HCT116 (cell line): ENCODE data around the gene RIMBP3C. TPM values are rescaled to one million over a fixed set of nuclear protein-coding genes. Genes with fewer than 3 reads are reported as not detected.

Experiments used
- ATAC-seq: fragments of 200-7000 bp; cut with Tn5 transposase; 2 replicates; pipeline ENCODE4 v1.9.1; 2020; ENCODE audit warnings: mild to moderate bottlenecking, moderate library complexity
- BruUV-seq: library from RNA; stranded (reverse); fragments of 400-500 nt; replicated peaks from 2 replicates; lab custom pipeline; 2021; lab: Mats Ljungman, UMichigan
- CTCF ChIA-PET: fragments of 300-600 bp; sonication (Branson Sonifier 250); formaldehyde crosslinking; loops from one replicate; lab custom pipeline; 2021; ENCODE audit warnings: antibody characterized with exemption; lab: Charles Lee
- POLR2A ChIA-PET: fragments of 300-600, 350-600 bp; sonication (Branson Sonifier 250); formaldehyde crosslinking; loops from one replicate; lab custom pipeline; 2021; ENCODE audit warnings: antibody characterized with exemption; lab: Charles Lee
- RAD21 ChIA-PET, 2 experiments: fragments of 300-600 bp; sonication (Branson Sonifier 250); formaldehyde crosslinking; loops; one replicate each; lab custom pipeline; 2023; ENCODE audit warnings: low total read pairs in 2 of 2; ENCODE audit not compliant: uncharacterized antibody in 2 of 2, unreplicated experiment in 2 of 2, low non-redundant PET in 1 of 2; lab: Charles Lee
- DNase-seq: peaks from one replicate; pipeline ENCODE4 v3.0.0-alpha.2; 2010; ENCODE audit warnings: low read depth, low spot score
- H2AFZ ChIP-seq: fragments of 200-600 bp; shearing (Covaris generic), sonication (generic); 2 replicates; pipeline ENCODE4 v1.6.1; 2017; ENCODE audit warnings: low read depth, mixed run types, mixed read lengths, antibody characterized with exemption, low read length; ENCODE audit not compliant: poor library complexity, severe bottlenecking
- H3K27ac ChIP-seq: 2 replicates; pipeline ENCODE4 v1.5.1; 2012; ENCODE audit warnings: low read depth, low read length
- H3K27me3 ChIP-seq: fragments of 200-600 bp; sonication (generic); 2 replicates; pipeline ENCODE4 v1.6.1; 2016; ENCODE audit warnings: mixed run types, low read length, mixed read lengths; ENCODE audit not compliant: insufficient read depth
- H3K36me3 ChIP-seq, 2 experiments: fragments of 200-500 bp in 1 of 2; fragments of 200-600 bp in 1 of 2; sonication (Bioruptor generic) in 1 of 2; sonication (generic) in 1 of 2; 2 replicates each; pipeline versions ENCODE4 v1.5.1 to v1.6.1; 2014 to 2016; ENCODE audit warnings: low read length in 2 of 2, inconsistent platforms in 1 of 2, mixed read lengths in 1 of 2, mixed run types in 1 of 2; ENCODE audit not compliant: insufficient read depth in 2 of 2, control insufficient read depth in 1 of 2
- H3K4me1 ChIP-seq, 2 experiments: fragments of 200-600 bp in 1 of 2; sonication (generic) in 1 of 2; 2 replicates each; pipeline versions ENCODE4 v1.5.1 to v1.6.1; 2012 to 2017; ENCODE audit warnings: low read length in 2 of 2, inconsistent platforms in 1 of 2, mild to moderate bottlenecking in 1 of 2, mixed read lengths in 1 of 2, mixed run types in 1 of 2, moderate library complexity in 1 of 2; ENCODE audit not compliant: insufficient read depth in 2 of 2, control insufficient read depth in 1 of 2
- H3K4me2 ChIP-seq: fragments of 200-600 bp; sonication (generic); 2 replicates; pipeline ENCODE4 v1.6.1; 2017; ENCODE audit warnings: mixed run types, low read length, mixed read lengths
- H3K4me3 ChIP-seq, 2 experiments: fragments of 200-600 bp in 1 of 2; sonication (generic) in 1 of 2; replicated peaks in 1 of 2; 2 replicates each; pipeline ENCODE4 v1.5.1; 2011 to 2016; ENCODE audit warnings: low read length in 2 of 2, control low read depth in 1 of 2, low read depth in 1 of 2, mild to moderate bottlenecking in 1 of 2, mixed read lengths in 1 of 2, mixed run types in 1 of 2
- H3K79me2 ChIP-seq: fragments of 200-600 bp; sonication (generic); 2 replicates; pipeline ENCODE4 v1.6.1; 2017; ENCODE audit warnings: mild to moderate bottlenecking, mixed run types, low read length, moderate library complexity, mixed read lengths; ENCODE audit not compliant: insufficient read depth
- H3K9ac ChIP-seq: fragments of 200-600 bp; sonication (generic); 2 replicates; pipeline ENCODE4 v1.6.1; 2016; ENCODE audit warnings: low read length, mixed read lengths
- H3K9me2 ChIP-seq: fragments of 200-600 bp; sonication (generic), shearing (Covaris generic); 2 replicates; pipeline ENCODE4 v1.6.1; 2017; ENCODE audit warnings: mixed run types, mild to moderate bottlenecking, moderate library complexity; ENCODE audit not compliant: insufficient read depth
- H3K9me3 ChIP-seq, 2 experiments: fragments of 200-500 bp in 1 of 2; fragments of 200-600 bp in 1 of 2; sonication (Bioruptor generic) in 1 of 2; sonication (generic) in 1 of 2; 2 replicates each; pipeline ENCODE4 v1.6.1; 2014 to 2017; ENCODE audit warnings: low read length in 2 of 2, mixed read lengths in 2 of 2, inconsistent platforms in 1 of 2, low read depth in 1 of 2, mild to moderate bottlenecking in 1 of 2, mixed run types in 1 of 2, moderate library complexity in 1 of 2; ENCODE audit not compliant: control insufficient read depth in 1 of 2, insufficient read depth in 1 of 2
- H4K20me1 ChIP-seq: fragments of 200-600 bp; sonication (generic), shearing (Covaris generic); 2 replicates; pipeline ENCODE4 v1.6.1; 2017; ENCODE audit warnings: mixed run types, mild to moderate bottlenecking, moderate library complexity; ENCODE audit not compliant: insufficient read depth
- CBX3 ChIP-seq: IDR thresholded peaks from 2 replicates; pipeline ENCODE4 v1.6.1; 2012; ENCODE audit warnings: low read depth
- CEBPB ChIP-seq: IDR thresholded peaks from 2 replicates; pipeline ENCODE4 v1.6.1; 2012; ENCODE audit warnings: low read depth
- EGR1 ChIP-seq: IDR thresholded peaks from 2 replicates; pipeline ENCODE4 v1.6.1; 2012; ENCODE audit warnings: low read depth
- ELF1 ChIP-seq: IDR thresholded peaks from 2 replicates; pipeline ENCODE4 v1.6.1; 2012; ENCODE audit warnings: low read depth, borderline replicate concordance
- EZH2 ChIP-seq: fragments of 200-600 bp; sonication (generic); IDR thresholded peaks from 2 replicates; pipeline ENCODE4 v1.6.1; 2017; ENCODE audit warnings: antibody characterized with exemption, mixed run types
- EZH2phosphoT487 ChIP-seq: fragments of 200-600 bp; IDR thresholded peaks from 2 replicates; pipeline ENCODE4 v1.6.1; 2018; ENCODE audit warnings: antibody characterized with exemption, borderline replicate concordance
- FOSL1 ChIP-seq: IDR thresholded peaks from 2 replicates; pipeline ENCODE4 v1.6.1; 2012; ENCODE audit warnings: low read depth
- JUND ChIP-seq: IDR thresholded peaks from 2 replicates; pipeline ENCODE4 v1.6.1; 2012
- POLR2A ChIP-seq: IDR thresholded peaks from 2 replicates; pipeline ENCODE4 v1.7.0; 2011; ENCODE audit warnings: borderline replicate concordance; ENCODE audit not compliant: insufficient read depth, insufficient read length; ENCODE audit errors: extremely low read depth
- POLR2AphosphoS5 ChIP-seq: IDR thresholded peaks from 2 replicates; pipeline ENCODE4 v1.6.1; 2011; ENCODE audit warnings: mild to moderate bottlenecking, low read depth, low read length, moderate library complexity
- RAD21 ChIP-seq: IDR thresholded peaks from 2 replicates; pipeline ENCODE4 v1.6.1; 2012; ENCODE audit warnings: low read depth, mild to moderate bottlenecking
- SIN3A ChIP-seq: IDR thresholded peaks from 2 replicates; pipeline ENCODE4 v1.6.1; 2012; ENCODE audit warnings: low read depth
- SP1 ChIP-seq: IDR thresholded peaks from 2 replicates; pipeline ENCODE4 v1.6.1; 2012; ENCODE audit warnings: low read depth
- YY1 ChIP-seq: IDR thresholded peaks from 2 replicates; pipeline ENCODE4 v1.6.1; 2011; ENCODE audit warnings: low read length, low read depth, moderate library complexity, mild to moderate bottlenecking; ENCODE audit not compliant: insufficient replicate concordance; ENCODE audit errors: extremely low read depth
- ZFX ChIP-seq: fragments of 450-650 bp; IDR thresholded peaks from 2 replicates; pipeline ENCODE4 v1.6.1; 2017
- ZNF274 ChIP-seq: fragments of 200-500 bp; sonication (Bioruptor generic); IDR thresholded peaks from 2 replicates; pipeline ENCODE4 v1.6.1; 2014; ENCODE audit warnings: mild to moderate bottlenecking, low read depth, low read length, inconsistent platforms
- intact Hi-C: fragments of 100-400 bp; cut with micrococcal nuclease; formaldehyde crosslinking; loops from 2 replicates; pipeline ENCODE4 v1.10.0; 2022
- total RNA-seq: library from RNA; stranded (reverse); gene quantifications from one replicate; pipeline ENCODE4 v1.2.1, GENCODE V29; 2021; ENCODE audit not compliant: unreplicated experiment
- TF ChIP-seq, protein P1 (sequence below), 3 experiments: fragments of 200-600 bp in 1 of 3; sonication (generic) in 1 of 3; IDR thresholded peaks in 2 of 3; conservative IDR thresholded peaks in 1 of 3; 2 replicates each; pipeline ENCODE4 v1.5.1; 2012 to 2017; ENCODE audit warnings: low read depth in 2 of 3, low read length in 2 of 3, antibody characterized with exemption in 1 of 3, borderline replicate concordance in 1 of 3, control low read depth in 1 of 3, mild to moderate bottlenecking in 1 of 3, mixed read lengths in 1 of 3, mixed run types in 1 of 3, moderate library complexity in 1 of 3; ENCODE audit not compliant: insufficient read depth in 1 of 3
- TF ChIP-seq, protein P2 (sequence below): IDR thresholded peaks from 2 replicates; pipeline ENCODE4 v1.6.1; 2012
- TF ChIP-seq, protein P3 (sequence below): IDR thresholded peaks from 2 replicates; pipeline ENCODE4 v1.6.1; 2012
- TF ChIP-seq, protein P4 (sequence below): IDR thresholded peaks from 2 replicates; pipeline ENCODE4 v1.6.1; 2012; ENCODE audit warnings: low read depth

RIMBP3C gene
- total RNA-seq, 1 experiment from 2014 or later = 0.15 TPM

DNA sequence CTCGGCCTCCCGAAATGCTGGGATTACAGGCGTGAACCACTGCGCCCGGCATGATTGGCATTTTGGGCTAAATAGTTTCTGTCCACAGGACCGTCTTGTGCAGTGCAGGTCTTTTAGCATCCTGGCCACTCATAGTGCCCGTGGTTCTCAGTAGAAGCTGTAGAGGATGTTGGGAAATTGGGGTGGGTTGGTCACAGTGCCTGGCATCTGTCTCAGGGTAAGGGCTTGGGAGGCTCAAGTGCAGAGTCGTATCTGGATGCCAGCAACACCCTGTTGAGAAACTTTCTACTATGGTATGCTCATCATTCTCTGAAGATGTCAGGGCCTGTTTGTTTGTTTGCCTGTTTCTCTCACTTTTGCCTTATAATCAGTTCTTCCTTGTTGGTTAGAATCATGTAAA lies 38.1 kb upstream of the RIMBP3C start:
- Histone ChIP-seq H3K4me1 (no peaks in the 10 kb centered on the region), H3K79me2 (peaks cover 100% of the 10 kb centered on the region), H4K20me1 (peaks cover 25% of the 10 kb centered on the region; the same call in 1 of the 2 replicates), H2AFZ (no peak overlapping the region), H3K27me3 (no peaks in the 10 kb centered on the region), H3K4me2 (no peak overlapping the region), H3K4me3 (no peak overlapping the region), H3K9me3 (no peaks in the 10 kb centered on the region), H3K9me2 (no peaks in the 10 kb centered on the region), H3K9ac (no peak overlapping the region), H3K36me3 (peaks cover 0 to 16% of the 10 kb centered on the region in 2 experiments; a peak in 2 of 4 replicates), H3K27ac (no peak overlapping the region)
- RAD21 ChIA-PET = no interaction called here
- ATAC-seq (no peak), DNase-seq (no peak)
- CTCF ChIA-PET = no interaction called here
- BruUV-seq = no TSS peak
- TF ChIP-seq FOSL1 = no peak
- TF ChIP-seq YY1 = no peak
- TF ChIP-seq, protein P1, sequence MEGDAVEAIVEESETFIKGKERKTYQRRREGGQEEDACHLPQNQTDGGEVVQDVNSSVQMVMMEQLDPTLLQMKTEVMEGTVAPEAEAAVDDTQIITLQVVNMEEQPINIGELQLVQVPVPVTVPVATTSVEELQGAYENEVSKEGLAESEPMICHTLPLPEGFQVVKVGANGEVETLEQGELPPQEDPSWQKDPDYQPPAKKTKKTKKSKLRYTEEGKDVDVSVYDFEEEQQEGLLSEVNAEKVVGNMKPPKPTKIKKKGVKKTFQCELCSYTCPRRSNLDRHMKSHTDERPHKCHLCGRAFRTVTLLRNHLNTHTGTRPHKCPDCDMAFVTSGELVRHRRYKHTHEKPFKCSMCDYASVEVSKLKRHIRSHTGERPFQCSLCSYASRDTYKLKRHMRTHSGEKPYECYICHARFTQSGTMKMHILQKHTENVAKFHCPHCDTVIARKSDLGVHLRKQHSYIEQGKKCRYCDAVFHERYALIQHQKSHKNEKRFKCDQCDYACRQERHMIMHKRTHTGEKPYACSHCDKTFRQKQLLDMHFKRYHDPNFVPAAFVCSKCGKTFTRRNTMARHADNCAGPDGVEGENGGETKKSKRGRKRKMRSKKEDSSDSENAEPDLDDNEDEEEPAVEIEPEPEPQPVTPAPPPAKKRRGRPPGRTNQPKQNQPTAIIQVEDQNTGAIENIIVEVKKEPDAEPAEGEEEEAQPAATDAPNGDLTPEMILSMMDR (IDR thresholded peaks at IDR 0.05 in 2 of 3, conservative IDR thresholded peaks at IDR 0.05 in 1 of 3; ENCODE audit: borderline replicate concordance in 1 of 3, insufficient read depth in 1 of 3, low read depth in 2 of 3, low read length in 2 of 3) = no peak
- TF ChIP-seq RAD21 = no peak
- no peak for TF ChIP-seq SIN3A
- TF ChIP-seq EGR1 = no peak
- TF ChIP-seq EZH2 = no peak
- no peak for TF ChIP-seq CEBPB
- TF ChIP-seq POLR2A = no peak
- no peak for TF ChIP-seq CBX3
- TF ChIP-seq EZH2phosphoT487 = no peak
- TF ChIP-seq POLR2AphosphoS5 = no peak
- TF ChIP-seq, protein P2, sequence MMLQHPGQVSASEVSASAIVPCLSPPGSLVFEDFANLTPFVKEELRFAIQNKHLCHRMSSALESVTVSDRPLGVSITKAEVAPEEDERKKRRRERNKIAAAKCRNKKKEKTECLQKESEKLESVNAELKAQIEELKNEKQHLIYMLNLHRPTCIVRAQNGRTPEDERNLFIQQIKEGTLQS = no peak
- TF ChIP-seq SP1 = no peak
- no peak for TF ChIP-seq ZFX
- TF ChIP-seq, protein P3, sequence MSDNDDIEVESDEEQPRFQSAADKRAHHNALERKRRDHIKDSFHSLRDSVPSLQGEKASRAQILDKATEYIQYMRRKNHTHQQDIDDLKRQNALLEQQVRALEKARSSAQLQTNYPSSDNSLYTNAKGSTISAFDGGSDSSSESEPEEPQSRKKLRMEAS = no peak
- TF ChIP-seq, protein P4, sequence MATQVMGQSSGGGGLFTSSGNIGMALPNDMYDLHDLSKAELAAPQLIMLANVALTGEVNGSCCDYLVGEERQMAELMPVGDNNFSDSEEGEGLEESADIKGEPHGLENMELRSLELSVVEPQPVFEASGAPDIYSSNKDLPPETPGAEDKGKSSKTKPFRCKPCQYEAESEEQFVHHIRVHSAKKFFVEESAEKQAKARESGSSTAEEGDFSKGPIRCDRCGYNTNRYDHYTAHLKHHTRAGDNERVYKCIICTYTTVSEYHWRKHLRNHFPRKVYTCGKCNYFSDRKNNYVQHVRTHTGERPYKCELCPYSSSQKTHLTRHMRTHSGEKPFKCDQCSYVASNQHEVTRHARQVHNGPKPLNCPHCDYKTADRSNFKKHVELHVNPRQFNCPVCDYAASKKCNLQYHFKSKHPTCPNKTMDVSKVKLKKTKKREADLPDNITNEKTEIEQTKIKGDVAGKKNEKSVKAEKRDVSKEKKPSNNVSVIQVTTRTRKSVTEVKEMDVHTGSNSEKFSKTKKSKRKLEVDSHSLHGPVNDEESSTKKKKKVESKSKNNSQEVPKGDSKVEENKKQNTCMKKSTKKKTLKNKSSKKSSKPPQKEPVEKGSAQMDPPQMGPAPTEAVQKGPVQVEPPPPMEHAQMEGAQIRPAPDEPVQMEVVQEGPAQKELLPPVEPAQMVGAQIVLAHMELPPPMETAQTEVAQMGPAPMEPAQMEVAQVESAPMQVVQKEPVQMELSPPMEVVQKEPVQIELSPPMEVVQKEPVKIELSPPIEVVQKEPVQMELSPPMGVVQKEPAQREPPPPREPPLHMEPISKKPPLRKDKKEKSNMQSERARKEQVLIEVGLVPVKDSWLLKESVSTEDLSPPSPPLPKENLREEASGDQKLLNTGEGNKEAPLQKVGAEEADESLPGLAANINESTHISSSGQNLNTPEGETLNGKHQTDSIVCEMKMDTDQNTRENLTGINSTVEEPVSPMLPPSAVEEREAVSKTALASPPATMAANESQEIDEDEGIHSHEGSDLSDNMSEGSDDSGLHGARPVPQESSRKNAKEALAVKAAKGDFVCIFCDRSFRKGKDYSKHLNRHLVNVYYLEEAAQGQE = no peak
- TF ChIP-seq ELF1 = no peak
- TF ChIP-seq ZNF274 = no peak
- no peak for TF ChIP-seq JUND
- POLR2A ChIA-PET = no interaction called here
- intact Hi-C loops = no loop called here
